ENCODE results near the gene TSPAN9. TPM values are rescaled to one million over a fixed set of nuclear protein-coding genes. Genes with fewer than 3 reads are reported as not detected.

TSPAN9 gene
- total RNA-seq, 1 donor from 2014 or later, result 30.4 TPM

DNA sequence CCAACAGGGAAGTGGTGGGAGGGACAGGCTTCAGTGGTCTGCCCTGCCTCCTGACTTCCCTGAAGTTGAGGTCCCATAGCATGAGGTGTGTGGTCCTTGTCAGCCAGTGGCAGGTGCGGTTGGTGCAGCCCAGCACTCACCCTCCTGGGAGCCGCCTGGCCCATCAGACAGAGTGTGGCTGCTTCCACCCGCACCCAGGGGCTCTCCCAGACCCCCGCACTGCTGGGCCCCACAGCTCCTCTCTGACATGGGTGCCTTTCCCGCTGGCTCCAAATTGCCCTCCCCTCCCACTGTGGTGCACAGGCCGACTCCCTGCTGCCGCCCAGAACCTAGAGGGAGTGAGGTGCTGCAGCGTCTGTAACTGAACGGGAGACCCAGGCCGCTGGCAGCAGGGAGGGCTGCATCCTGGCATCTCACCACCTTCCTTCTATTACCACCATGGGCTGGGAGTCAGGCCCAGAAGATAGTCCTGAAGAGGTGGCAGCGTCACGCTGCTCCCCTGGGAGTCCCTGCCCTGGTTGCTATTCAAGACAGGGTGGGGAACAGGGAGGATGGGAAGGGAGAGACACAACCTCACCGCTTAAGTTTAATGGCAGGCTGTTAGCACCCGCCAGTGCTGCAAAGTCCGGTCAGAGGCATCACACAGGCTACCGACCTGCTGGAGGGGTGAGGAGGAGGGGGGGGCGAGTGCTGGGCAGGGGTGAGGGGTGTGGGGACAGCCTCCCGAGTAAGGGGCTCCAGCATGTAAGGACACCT lies 233.3 kb downstream of the TSPAN9 start:
- H3K27ac Mint-ChIP-seq, result no peak overlapping the region
- peaks cover 47% of the 10 kb centered on the region for H3K27me3 Mint-ChIP-seq
- no peak for DNase-seq (ENCODE audit: low spot score, unreplicated experiment)
- no peaks in the 10 kb centered on the region for H3K9me3 Mint-ChIP-seq (ENCODE audit: low read depth)
- TF ChIP-seq CTCF (IDR thresholded peaks at IDR 0.05; ENCODE audit: unreplicated experiment), result no peak
- H3K4me1 Mint-ChIP-seq (ENCODE audit: low read depth), result peaks cover 7% of the 10 kb centered on the region
- no peak overlapping the region for H3K4me3 Mint-ChIP-seq (ENCODE audit: low read depth)
- no peaks in the 10 kb centered on the region for H3K36me3 Mint-ChIP-seq (ENCODE audit: insufficient read depth)

GRCh38 chr12:3311027-3311402 lies 233.8 kb downstream of the TSPAN9 start:
- H3K4me1 Mint-ChIP-seq (ENCODE audit: low read depth), result peaks cover 11% of the 10 kb centered on the region
- H3K27ac Mint-ChIP-seq, result no peak overlapping the region
- DNase-seq (ENCODE audit: low spot score, unreplicated experiment), result no peak

DNA sequence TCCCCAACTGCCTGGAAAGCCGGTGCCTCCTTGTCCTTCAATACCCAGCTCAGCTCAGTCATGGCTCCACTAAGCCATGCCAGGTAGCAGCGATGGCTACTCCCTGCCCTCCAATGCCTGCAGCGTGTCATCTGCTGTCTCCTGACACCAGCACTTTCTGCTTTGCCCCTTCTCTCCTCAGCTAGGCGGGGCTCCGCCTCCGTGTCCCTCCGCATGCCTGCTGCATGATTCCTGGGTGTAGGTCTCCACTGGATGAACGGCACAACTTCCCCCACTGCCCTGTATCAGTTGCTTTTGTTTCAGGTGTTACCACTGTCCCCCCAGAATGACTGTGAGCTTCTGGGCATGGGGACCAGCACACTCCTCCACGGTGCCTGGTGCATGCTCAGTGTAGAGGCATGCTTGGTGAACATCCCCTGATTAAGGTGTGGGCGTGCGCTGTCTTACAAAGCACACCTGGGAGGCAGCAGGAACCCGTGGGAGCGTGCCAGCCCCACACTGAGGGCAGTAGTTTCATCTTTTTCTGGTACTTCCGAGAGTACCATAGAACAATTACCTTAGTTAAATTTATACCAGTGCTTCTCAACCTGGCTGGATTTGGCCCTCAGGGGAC lies 234.4 kb downstream of the TSPAN9 start:
- peaks cover 11% of the 10 kb centered on the region for H3K4me1 Mint-ChIP-seq (ENCODE audit: low read depth)
- H3K9me3 Mint-ChIP-seq (ENCODE audit: low read depth), result no peaks in the 10 kb centered on the region
- no peak for TF ChIP-seq CTCF (IDR thresholded peaks at IDR 0.05; ENCODE audit: unreplicated experiment)
- DNase-seq (ENCODE audit: low spot score, unreplicated experiment), result no peak
- H3K27ac Mint-ChIP-seq, result peak overlapping the region; percentile 4
- no peak overlapping the region for H3K4me3 Mint-ChIP-seq (ENCODE audit: low read depth)
- no peaks in the 10 kb centered on the region for H3K36me3 Mint-ChIP-seq (ENCODE audit: insufficient read depth)
- peaks cover 41% of the 10 kb centered on the region for H3K27me3 Mint-ChIP-seq

More at GRCh38 chr12:3311027-3311402, 233.8 kb downstream of the TSPAN9 start:
- Mint-ChIP-seq H3K4me3 (ENCODE audit: low read depth) (no peak overlapping the region), H3K27me3 (peaks cover 46% of the 10 kb centered on the region), H3K9me3 (ENCODE audit: low read depth) (no peaks in the 10 kb centered on the region), H3K36me3 (ENCODE audit: insufficient read depth) (no peaks in the 10 kb centered on the region)
- no peak for TF ChIP-seq CTCF (IDR thresholded peaks at IDR 0.05; ENCODE audit: unreplicated experiment)

- peaks cover 35% of the 10 kb centered on the region for H3K27me3 Mint-ChIP-seq
- H3K27ac Mint-ChIP-seq, result no peak overlapping the region
- H3K4me1 Mint-ChIP-seq (ENCODE audit: low read depth), result peaks cover 11% of the 10 kb centered on the region
- H3K36me3 Mint-ChIP-seq (ENCODE audit: insufficient read depth), result no peaks in the 10 kb centered on the region
- H3K4me3 Mint-ChIP-seq (ENCODE audit: low read depth), result no peak overlapping the region
- no peak for TF ChIP-seq CTCF (IDR thresholded peaks at IDR 0.05; ENCODE audit: unreplicated experiment)
- H3K9me3 Mint-ChIP-seq (ENCODE audit: low read depth), result no peaks in the 10 kb centered on the region
- DNase-seq (ENCODE audit: low spot score, unreplicated experiment), result no peak
Observed at GRCh38 chr12:3313066-3313465, 235.9 kb downstream of the TSPAN9 start.

DNA sequence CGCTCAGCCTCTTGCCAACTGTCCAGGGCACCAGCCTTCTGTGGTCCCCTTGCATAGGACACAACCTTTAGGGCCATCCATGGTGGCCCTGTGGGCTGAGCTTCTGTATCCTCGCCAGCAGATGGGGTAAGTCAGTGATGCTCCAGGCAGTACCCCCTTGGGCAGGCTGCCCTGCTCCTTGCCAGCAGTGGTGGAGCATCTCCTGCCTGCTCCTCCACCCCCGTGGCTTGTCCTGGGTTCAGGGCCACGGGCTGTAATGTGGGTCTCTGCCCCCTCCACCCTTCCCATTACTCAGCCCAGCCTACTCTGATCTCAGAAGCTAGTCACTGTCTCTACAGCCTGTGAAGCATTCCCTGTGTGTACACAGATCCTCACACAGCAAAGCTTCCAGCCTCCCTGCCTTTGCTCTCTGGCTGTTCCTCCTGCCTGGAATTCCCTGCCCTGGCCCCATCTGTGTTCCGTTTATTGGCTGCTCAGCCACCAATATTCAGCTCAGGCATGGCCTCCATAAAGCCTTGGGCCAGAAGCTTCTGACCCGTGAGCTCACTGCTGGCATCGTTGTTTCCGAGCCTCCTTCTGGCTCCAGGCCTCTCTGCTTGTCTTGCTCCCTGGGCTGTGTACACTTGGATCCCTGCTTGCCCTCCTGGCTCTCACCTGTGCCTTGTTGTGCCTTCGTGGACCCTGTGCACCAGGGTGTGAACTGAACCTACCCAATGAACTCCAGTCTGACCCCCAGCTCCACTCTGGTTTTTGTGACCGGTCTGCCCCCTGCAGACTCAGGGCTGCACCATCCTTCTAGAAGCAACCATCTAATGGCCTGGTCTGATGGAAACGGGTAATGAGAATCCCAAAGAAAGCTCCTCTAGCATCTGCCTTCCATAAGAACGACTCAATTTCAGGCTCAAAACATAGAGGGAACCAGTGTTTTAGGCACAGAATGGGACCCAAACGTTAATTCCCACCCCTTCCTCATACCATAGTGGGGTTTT lies 236.8 kb downstream of the TSPAN9 start:
- Mint-ChIP-seq H3K27me3 (peaks cover 35% of the 10 kb centered on the region), H3K27ac (no peak overlapping the region), H3K4me1 (ENCODE audit: low read depth) (peaks cover 11% of the 10 kb centered on the region), H3K4me3 (ENCODE audit: low read depth) (no peak overlapping the region), H3K9me3 (ENCODE audit: low read depth) (no peaks in the 10 kb centered on the region), H3K36me3 (ENCODE audit: insufficient read depth) (no peaks in the 10 kb centered on the region)
- peak; percentile 64 for TF ChIP-seq CTCF (IDR thresholded peaks at IDR 0.05; ENCODE audit: unreplicated experiment)
- no peak for DNase-seq (ENCODE audit: low spot score, unreplicated experiment)
